NCI-H524 (cell line): ENCODE data around the gene TMEM179B.
"Not testable (repeated sequence)": the region's sequence is repeated elsewhere in the genome, so short reads cannot be mapped to it uniquely, and the experiment has no call there.

Source experiments
- DNase-seq, 2 experiments: peaks; one replicate each; lab custom pipeline; 2025; lab: John Stamatoyannopoulos, UW

Gene TMEM179B

GRCh38 chr11:62787005-62787759, at the start of gene TMEM179B:
Gene TMEM179B (plus strand): TSS chr11:62787402. CDS start chr11:62787432, 30 bp downstream.
- peak; percentile 91 to 96 for DNase-seq

GRCh38 chr11:62747475-62748160, 39.6 kb upstream of the TMEM179B start:
- DNase-seq, result no peak

GRCh38 chr11:62749931-62750330, 37.3 kb upstream of the TMEM179B start:
- DNase-seq, result not testable (repeated sequence)

GRCh38 chr11:62752177-62752785, 34.9 kb upstream of the TMEM179B start:
- no peak for DNase-seq

- DNase-seq, result no peak
Measured at GRCh38 chr11:62752994-62753735, 34.0 kb upstream of the TMEM179B start.

- DNase-seq, result peak; percentile 98 to 99
Measured at GRCh38 chr11:62753736-62754603, 33.2 kb upstream of the TMEM179B start, which contains the start of gene ZBTB3. Gene ZBTB3 (minus strand): TSS chr11:62754160. CDS start chr11:62753664, 496 bp downstream.

- no peak for DNase-seq
Measured at GRCh38 chr11:62755086-62755615, 32.1 kb upstream of the TMEM179B start.

- no peak for DNase-seq
Measured at GRCh38 chr11:62757846-62758788, 29.1 kb upstream of the TMEM179B start.

GRCh38 chr11:62760867-62761227, 26.4 kb upstream of the TMEM179B start:
- DNase-seq, result not testable (repeated sequence)

GRCh38 chr11:62770778-62771143, 16.4 kb upstream of the TMEM179B start:
- DNase-seq, result peak in 1 of 2 experiments; percentile 49

- peak; percentile 95 to 98 for DNase-seq
Measured at GRCh38 chr11:62771144-62772021, 15.8 kb upstream of the TMEM179B start, which contains the start of gene TAF6L. Gene TAF6L (plus strand): TSS chr11:62771396. CDS start chr11:62775784, 4,388 bp downstream.

GRCh38 chr11:62774407-62774806, 12.8 kb upstream of the TMEM179B start:
- DNase-seq, result no peak

GRCh38 chr11:62775646-62776045, 11.6 kb upstream of the TMEM179B start:
- no peak for DNase-seq

GRCh38 chr11:62777389-62777788, 9.8 kb upstream of the TMEM179B start:
- DNase-seq, result no peak

GRCh38 chr11:62778441-62778840, 8.8 kb upstream of the TMEM179B start:
- no peak for DNase-seq

- no peak for DNase-seq
Measured at GRCh38 chr11:62782753-62783152, 4.4 kb upstream of the TMEM179B start.

GRCh38 chr11:62786318-62787004, 741 bp upstream of the TMEM179B start:
- peak; percentile 45 to 82 for DNase-seq

GRCh38 chr11:62788991-62789390, 1.8 kb downstream of the TMEM179B start:
- no peak for DNase-seq
